HL-60 (cell line): ENCODE data around the gene MACROD2.

Experiments
- CTCF ChIP-seq: IDR thresholded peaks from one replicate; pipeline ENCODE4 v1.5.1; 2011; ENCODE audit warnings: low read length, control low read depth, inconsistent platforms; ENCODE audit not compliant: insufficient read depth
- GABPA ChIP-seq: IDR thresholded peaks from 2 replicates; pipeline ENCODE4 v1.6.1; 2012; ENCODE audit warnings: low read depth
- POLR2AphosphoS5 ChIP-seq: IDR thresholded peaks from 2 replicates; pipeline ENCODE4 v1.6.1; 2012; ENCODE audit warnings: low read depth
- REST ChIP-seq: IDR thresholded peaks from 2 replicates; pipeline ENCODE4 v1.6.1; 2012; ENCODE audit warnings: low read depth; ENCODE audit not compliant: insufficient replicate concordance
- SPI1 ChIP-seq: IDR thresholded peaks from 2 replicates; pipeline ENCODE4 v1.6.1; 2012; ENCODE audit warnings: low read depth, mild to moderate bottlenecking, borderline replicate concordance

GRCh38 chr20:15967334-15967733, 1972.0 kb downstream of the MACROD2 start:
- TF ChIP-seq CTCF (no peak), SPI1 (no peak), REST (no peak), POLR2AphosphoS5 (no peak), GABPA (no peak)
